Activated B cell treated with CpG ODN at 0.5 μM for 24 hours (primary cell): ENCODE measurements around the gene CD96. TPM values are rescaled to one million over a fixed set of nuclear protein-coding genes. Genes with fewer than 3 reads are reported as not detected.
"Not testable (repeated sequence)": the region's sequence is repeated elsewhere in the genome, so short reads cannot be mapped to it uniquely, and the experiment has no call there.

ENCODE experiments used
- ATAC-seq: fragments of 200-7000 bp; cut with Tn5 transposase; one replicate; pipeline ENCODE4 v1.10.0; 2021; ENCODE audit warnings: low read depth, mild to moderate bottlenecking, moderate library complexity
- CTCF ChIA-PET: fragments of 350-600 bp; sonication (Branson Sonifier 250); formaldehyde crosslinking; loops from one replicate; lab custom pipeline; 2021; ENCODE audit warnings: antibody characterized with exemption; lab: Charles Lee
- POLR2A ChIA-PET: fragments of 350-600 bp; sonication (Branson Sonifier 250); formaldehyde crosslinking; loops from one replicate; lab custom pipeline; 2021; ENCODE audit warnings: antibody characterized with exemption; lab: Charles Lee
- DNase-seq: peaks from one replicate; pipeline ENCODE4 v3.0.0; 2022
- H3K27ac Mint-ChIP-seq: one replicate; pipeline ENCODE4 v1.8.0; 2020; ENCODE audit warnings: mixed read lengths
- H3K27me3 Mint-ChIP-seq: one replicate; pipeline ENCODE4 v1.8.0; 2021; ENCODE audit warnings: mixed read lengths
- H3K36me3 Mint-ChIP-seq: one replicate; pipeline ENCODE4 v1.8.0; 2021; ENCODE audit warnings: low read depth, mixed read lengths
- H3K4me1 Mint-ChIP-seq: one replicate; pipeline ENCODE4 v1.8.0; 2021; ENCODE audit warnings: mixed read lengths
- H3K4me3 Mint-ChIP-seq: one replicate; pipeline ENCODE4 v1.8.0; 2020; ENCODE audit warnings: mild to moderate bottlenecking, mixed read lengths
- H3K9me3 Mint-ChIP-seq: one replicate; pipeline ENCODE4 v1.8.0; 2020; ENCODE audit warnings: mixed read lengths
- CTCF ChIP-seq: fragments of 200-600 bp; IDR thresholded peaks from one replicate; pipeline ENCODE4 v1.8.0; 2022; ENCODE audit warnings: antibody characterized with exemption, mild to moderate bottlenecking
- intact Hi-C: fragments of 100-400 bp; cut with micrococcal nuclease; formaldehyde crosslinking; loops from one replicate; pipeline ENCODE4 v1.15.1; 2024
- total RNA-seq: library from RNA; stranded (reverse); gene quantifications from 2 replicates; pipeline ENCODE4 v1.2.3, GENCODE V29; 2022

The CD96 gene
- total RNA-seq, 1 donor from 2014 or later, result 34.3 TPM

DNA sequence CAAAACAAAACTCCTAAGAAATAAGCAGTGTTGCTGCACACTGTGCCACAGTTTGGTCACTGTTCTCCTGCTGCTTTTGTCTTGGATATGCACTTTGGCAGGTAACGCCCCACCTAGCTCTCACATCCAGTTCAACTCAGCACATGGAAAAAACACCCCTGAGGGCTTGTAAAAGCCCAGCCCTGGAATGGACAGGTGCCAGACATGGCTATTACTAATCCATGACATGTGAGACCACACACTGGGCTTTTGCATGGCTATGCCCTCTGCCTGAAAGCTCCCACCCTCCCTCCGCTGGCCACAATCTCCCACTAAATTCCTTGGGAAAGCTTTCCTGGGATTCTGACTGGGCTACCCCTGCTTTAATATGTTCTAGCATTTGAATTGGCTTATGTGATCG is 77.8 kb downstream of the CD96 start:
- H3K4me3 Mint-ChIP-seq, result no peak overlapping the region
- ChIA-PET POLR2A (no interaction called here), CTCF (interaction anchor here (0.8 to 1.2 kb wide), 2 partner anchors 9 to 42 kb away, joined by 3 to 5 read pairs; no protein-coding TSS in a partner anchor)
- peaks cover 8% of the 10 kb centered on the region for H3K36me3 Mint-ChIP-seq
- no peak overlapping the region for H3K27ac Mint-ChIP-seq
- intact Hi-C loops, result loop anchor here (5.0 to 10.0 kb wide), 2 partner anchors 545 to 1888 kb away; partner anchors contain the start of gene NECTIN3
- no peaks in the 10 kb centered on the region for H3K9me3 Mint-ChIP-seq
- no peaks in the 10 kb centered on the region for H3K27me3 Mint-ChIP-seq
- ATAC-seq (no peak), DNase-seq (no peak)
- TF ChIP-seq CTCF, result no peak
- peaks cover 20% of the 10 kb centered on the region for H3K4me1 Mint-ChIP-seq

GRCh38 chr3:111621535-111621934 is 79.5 kb downstream of the CD96 start:
- Mint-ChIP-seq H3K4me3 (no peak overlapping the region), H3K36me3 (peaks cover 13% of the 10 kb centered on the region), H3K9me3 (no peaks in the 10 kb centered on the region), H3K27me3 (no peaks in the 10 kb centered on the region), H3K4me1 (peaks cover 4% of the 10 kb centered on the region), H3K27ac (no peak overlapping the region)
- POLR2A ChIA-PET, result no interaction called here
- no peak for TF ChIP-seq CTCF
- intact Hi-C loops, result no loop called here
- CTCF ChIA-PET, result no interaction called here
- DNase-seq (no peak), ATAC-seq (no peak)

GRCh38 chr3:111627092-111627491 is 85.1 kb downstream of the CD96 start:
- TF ChIP-seq CTCF, result no peak
- POLR2A ChIA-PET, result no interaction called here
- Mint-ChIP-seq H3K36me3 (peaks cover 36% of the 10 kb centered on the region), H3K27ac (no peak overlapping the region), H3K9me3 (peaks cover 19% of the 10 kb centered on the region), H3K27me3 (no peaks in the 10 kb centered on the region), H3K4me3 (no peak overlapping the region), H3K4me1 (no peaks in the 10 kb centered on the region)
- intact Hi-C loops, result no loop called here
- ATAC-seq (no peak), DNase-seq (no peak)
- CTCF ChIA-PET, result no interaction called here

DNA sequence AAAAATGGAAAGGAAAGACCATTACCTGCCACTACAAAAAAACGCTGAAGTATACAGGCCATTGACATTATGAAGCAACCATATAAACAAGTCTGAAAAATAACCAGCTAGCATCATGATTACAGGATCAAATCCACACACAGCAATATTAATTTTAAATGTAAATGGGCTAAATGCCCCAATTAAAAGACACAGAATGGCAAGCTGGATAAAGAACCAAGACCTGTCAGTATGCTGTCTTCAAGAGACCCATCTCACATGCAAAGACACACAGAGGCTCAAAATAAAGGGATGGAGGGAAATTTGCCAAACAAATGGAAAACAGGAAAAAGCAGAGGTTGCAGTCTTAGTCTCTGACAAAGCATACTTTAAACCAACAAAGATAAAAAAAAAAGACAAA is 87.0 kb downstream of the CD96 start:
- ATAC-seq, H3K27me3 Mint-ChIP-seq, intact Hi-C loops, H3K4me3 Mint-ChIP-seq, H3K4me1 Mint-ChIP-seq, DNase-seq, CTCF ChIA-PET, POLR2A ChIA-PET, H3K27ac Mint-ChIP-seq: not testable (repeated sequence)
- H3K9me3 Mint-ChIP-seq, result peaks cover 19% of the 10 kb centered on the region
- H3K36me3 Mint-ChIP-seq, result peaks cover 33% of the 10 kb centered on the region

DNA sequence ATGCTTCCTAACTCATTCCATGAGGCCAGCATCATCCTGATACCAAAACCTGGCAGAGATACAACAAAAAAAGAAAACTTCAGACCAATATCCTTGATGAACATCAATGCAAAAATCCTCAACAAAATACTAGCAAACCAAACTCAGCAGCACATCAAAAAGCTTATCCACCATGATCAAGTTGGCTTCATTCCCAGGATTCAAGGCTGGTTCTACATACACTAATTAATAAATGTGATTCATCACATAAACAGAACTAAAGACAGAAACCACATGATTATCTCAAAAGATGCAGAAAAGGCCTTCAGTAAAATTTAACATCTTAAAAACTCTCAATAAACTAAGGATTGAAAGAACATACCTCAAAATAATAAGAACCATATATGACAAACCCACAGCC is 88.6 kb downstream of the CD96 start:
- Mint-ChIP-seq H3K36me3 (peaks cover 25% of the 10 kb centered on the region), H3K9me3 (peaks cover 19% of the 10 kb centered on the region)
- ATAC-seq, intact Hi-C loops, CTCF ChIA-PET, H3K27me3 Mint-ChIP-seq, H3K4me3 Mint-ChIP-seq, H3K27ac Mint-ChIP-seq, DNase-seq, H3K4me1 Mint-ChIP-seq, POLR2A ChIA-PET: not testable (repeated sequence)

DNA sequence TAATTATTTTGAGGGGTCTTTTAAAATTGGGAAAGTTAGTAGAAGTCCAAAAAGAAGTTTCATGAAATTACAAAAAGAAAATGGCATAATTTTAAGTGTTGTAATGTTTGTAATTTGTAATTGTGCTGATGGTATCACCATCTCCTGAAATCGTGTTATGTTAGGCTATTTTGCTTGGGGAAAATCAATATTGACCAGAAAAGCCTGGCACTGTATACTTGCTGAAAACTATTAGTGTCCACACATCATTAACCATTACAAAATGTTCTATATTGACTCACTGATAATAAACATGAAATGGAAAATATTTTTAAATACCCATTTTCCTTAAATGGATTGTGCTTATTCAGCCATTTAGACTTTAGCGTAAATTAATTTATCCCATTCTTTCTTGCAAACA is 93.4 kb downstream of the CD96 start:
- Mint-ChIP-seq H3K9me3 (peaks cover 2% of the 10 kb centered on the region), H3K4me3 (no peak overlapping the region), H3K4me1 (no peaks in the 10 kb centered on the region), H3K27me3 (no peaks in the 10 kb centered on the region), H3K36me3 (peaks cover 13% of the 10 kb centered on the region), H3K27ac (no peak overlapping the region)
- POLR2A ChIA-PET, result no interaction called here
- CTCF ChIA-PET, result interaction anchor here (1.2 kb wide), 1 partner anchor 19 kb away, joined by 3 read pairs; no protein-coding TSS in a partner anchor
- no peak for TF ChIP-seq CTCF
- intact Hi-C loops, result no loop called here
- DNase-seq, result no peak
- ATAC-seq, result no peak
